Colon (tissue), 2 donors: ENCODE results near the gene TLL2.

ENCODE experiments used
- FAIRE-seq: peaks from 2 replicates; lab custom pipeline; 2012; peaks lifted over from hg19 to GRCh38; lab: Jason Lieb, UNC
- donor health status: control.
- donor health status: control.

The TLL2 gene

DNA sequence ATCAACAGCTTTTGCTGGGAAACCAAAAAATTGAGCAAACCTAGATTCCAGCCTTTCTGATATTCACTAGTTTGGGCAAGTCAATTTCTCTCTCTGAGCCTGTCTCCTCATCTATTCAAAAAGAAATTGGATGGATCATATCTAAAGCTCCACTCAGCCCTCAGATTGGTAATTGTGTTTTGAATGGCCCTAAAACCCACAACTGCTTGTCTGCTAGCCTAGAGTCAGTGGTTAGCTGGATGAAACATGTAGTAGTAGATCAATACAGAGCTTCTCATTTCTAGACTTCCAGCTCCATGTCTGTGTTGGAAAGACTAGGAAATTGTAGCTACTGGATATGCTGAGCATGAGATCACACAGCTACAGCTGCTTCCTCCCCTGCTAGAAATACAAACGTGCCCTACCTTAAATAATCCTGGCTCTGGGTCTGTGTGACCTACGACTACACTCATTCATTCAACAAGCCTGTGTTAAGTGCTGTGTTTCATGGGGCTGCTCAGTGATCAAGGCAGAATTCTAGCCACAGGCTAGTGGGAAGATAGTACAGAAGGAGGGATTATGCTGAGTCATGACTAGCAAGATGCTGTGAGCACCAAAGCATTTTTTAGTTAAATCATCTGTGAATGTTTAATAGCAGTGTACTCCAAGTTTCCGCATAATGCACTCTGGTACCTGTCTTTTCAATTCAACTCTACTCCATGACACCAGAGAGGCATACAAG is 193.8 kb downstream of the TLL2 start:
- no peak for FAIRE-seq

DNA sequence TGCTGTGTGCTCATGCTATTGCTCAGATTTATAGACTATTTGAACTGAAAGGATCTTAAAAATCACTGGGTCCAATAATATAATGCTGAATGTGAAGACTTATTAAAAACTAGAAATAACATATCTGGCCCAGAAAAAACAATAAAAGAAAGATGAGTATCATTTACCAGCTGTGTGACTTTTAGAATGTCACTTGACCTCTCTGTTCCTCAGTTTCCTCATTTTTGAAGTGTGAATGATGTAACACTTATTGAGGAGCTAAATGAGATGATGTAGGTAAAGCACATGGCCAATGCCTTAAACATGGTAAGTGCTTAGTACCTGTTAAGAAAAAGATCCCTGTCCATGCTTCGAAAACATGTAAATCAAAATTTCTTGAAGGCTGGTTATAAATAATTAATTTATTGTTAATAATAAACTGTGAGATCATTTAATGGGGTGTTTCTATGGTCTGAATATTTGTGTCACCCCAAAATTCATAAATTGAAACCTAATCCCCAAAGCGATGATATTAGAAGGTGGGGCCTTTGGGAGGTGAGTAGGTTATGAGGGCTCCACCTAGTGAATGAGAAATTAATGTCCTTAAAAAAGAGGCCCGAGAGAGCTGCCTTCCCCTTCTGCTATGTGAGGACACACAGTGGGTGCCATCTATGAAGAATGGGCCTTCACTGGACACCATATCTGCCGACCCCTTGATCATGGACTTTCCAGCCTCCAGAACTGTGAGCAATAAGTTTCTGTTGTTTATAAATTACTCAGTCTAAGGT is 196.5 kb downstream of the TLL2 start:
- FAIRE-seq: no peak
